GM12878 (cell line): Measurements from ENCODE around the gene SBK2. TPM values are rescaled to one million over a fixed set of nuclear protein-coding genes. Genes with fewer than 3 reads are reported as not detected.
A peak's percentile ranks its signal among the peaks of the same experiment; 100 is the strongest.

Experiments
- BACH1 ChIP-seq: fragments of 450-650 bp; IDR thresholded peaks from 2 replicates; pipeline ENCODE4 v1.6.1; 2017; ENCODE audit warnings: mild to moderate bottlenecking, borderline replicate concordance
- ESRRA ChIP-seq: IDR thresholded peaks from 2 replicates; pipeline ENCODE4 v1.6.1; 2012; ENCODE audit warnings: mild to moderate bottlenecking, low read length, improper control_type of control experiment
- HDAC2 ChIP-seq: fragments of 200-600 bp; sonication (generic); IDR thresholded peaks from 2 replicates; pipeline ENCODE4 v1.6.1; 2017
- JUND ChIP-seq: IDR thresholded peaks from 2 replicates; pipeline ENCODE4 v1.6.1; 2012; ENCODE audit warnings: low read depth, mild to moderate bottlenecking, low read length, improper control_type of control experiment, moderate library complexity
- KDM1A ChIP-seq: fragments of 200-600 bp; sonication (generic); IDR thresholded peaks from 2 replicates; pipeline ENCODE4 v1.6.1; 2016; ENCODE audit warnings: borderline replicate concordance
- NFXL1 ChIP-seq: fragments of 450-650 bp; IDR thresholded peaks from 2 replicates; pipeline ENCODE4 v1.6.1; 2017; ENCODE audit warnings: antibody characterized with exemption, mild to moderate bottlenecking, borderline replicate concordance
- NRF1 ChIP-seq: conservative IDR thresholded peaks from 2 replicates; pipeline ENCODE4 v1.6.1; 2011; ENCODE audit warnings: mild to moderate bottlenecking, low read depth, low read length, improper control_type of control experiment
- PKNOX1 ChIP-seq: fragments of 450-650 bp; IDR thresholded peaks from 2 replicates; pipeline ENCODE4 v1.6.1; 2016; ENCODE audit warnings: mild to moderate bottlenecking
- RCOR1 ChIP-seq: conservative IDR thresholded peaks from 2 replicates; pipeline ENCODE4 v1.6.1; 2012; ENCODE audit warnings: low read depth, low read length, improper control_type of control experiment
- RELA ChIP-seq: fragments of 450-650 bp; IDR thresholded peaks from 2 replicates; pipeline ENCODE4 v1.8.0; 2014; ENCODE audit warnings: borderline replicate concordance; ENCODE audit not compliant: partially characterized antibody
- REST ChIP-seq: IDR thresholded peaks from 2 replicates; pipeline ENCODE4 v1.6.1; 2012; ENCODE audit warnings: mild to moderate bottlenecking, low read depth, low read length
- SIX5 ChIP-seq: IDR thresholded peaks from 2 replicates; pipeline ENCODE4 v1.6.1; 2011; ENCODE audit warnings: mild to moderate bottlenecking, low read depth, low read length, moderate library complexity; ENCODE audit not compliant: severe bottlenecking
- SP1 ChIP-seq: IDR thresholded peaks from one replicate; pipeline ENCODE4 v1.6.1; 2011; ENCODE audit warnings: low read depth, low read length
- SPI1 ChIP-seq: IDR thresholded peaks from 2 replicates; pipeline ENCODE4 v1.6.1; 2011; ENCODE audit warnings: low read depth, mild to moderate bottlenecking, low read length, moderate library complexity, borderline replicate concordance; ENCODE audit not compliant: insufficient read depth
- TAF1 ChIP-seq: IDR thresholded peaks from 2 replicates; pipeline ENCODE4 v1.6.1; 2011; ENCODE audit warnings: mild to moderate bottlenecking, low read depth, low read length, borderline replicate concordance
- TCF12 ChIP-seq: IDR thresholded peaks from 2 replicates; pipeline ENCODE4 v1.6.1; 2011; ENCODE audit warnings: low read depth, mild to moderate bottlenecking, low read length
- WRNIP1 ChIP-seq: IDR thresholded peaks from 2 replicates; pipeline ENCODE4 v1.6.1; 2011; ENCODE audit warnings: low read depth, low read length, improper control_type of control experiment, borderline replicate concordance
- ZBTB40 ChIP-seq: fragments of 450-650 bp; IDR thresholded peaks from 2 replicates; pipeline ENCODE4 v1.6.1; 2016; ENCODE audit warnings: mild to moderate bottlenecking, moderate library complexity, borderline replicate concordance
- ZNF207 ChIP-seq: fragments of 450-650 bp; IDR thresholded peaks from 2 replicates; pipeline ENCODE4 v1.6.1; 2014; ENCODE audit warnings: antibody characterized with exemption, mild to moderate bottlenecking, borderline replicate concordance
- ZNF622 ChIP-seq: fragments of 450-650 bp; IDR thresholded peaks from 2 replicates; pipeline ENCODE4 v1.6.1; 2017; ENCODE audit warnings: mild to moderate bottlenecking, inconsistent platforms
- polyA plus RNA-seq, 11 experiments: library from polyadenylated mRNA; depleted of rRNA in 4 of 11; unstranded in 6 of 11; stranded (reverse) in 5 of 11; fragments of >200 nt; fragmentation: Nextera tagmentation in 4 of 11; fragmentation: Illumina TruSeq in 1 of 11; extraction: Ambion mirVana in 4 of 11; extraction: Trizol in 1 of 11; gene quantifications; 1 replicate in 1 of 11; 2 replicates in 10 of 11; pipeline versions ENCODE4 v1.2.1 to v1.2.3, GENCODE V29; 2011 to 2016; ENCODE audit warnings: inconsistent platforms in 2 of 11, missing spikeins in 2 of 11, low read depth in 1 of 11
- total RNA-seq, 4 experiments: library from RNA; depleted of rRNA in 3 of 4; stranded (reverse); fragments of >200 nt in 3 of 4; fragmentation: Illumina TruSeq in 1 of 4; extraction: Trizol in 1 of 4; gene quantifications; 2 replicates each; pipeline versions ENCODE4 v1.2.1 to v1.2.3, GENCODE V29; 2013 to 2021

The SBK2 gene
- total and polyA plus RNA-seq, 10 of the 15 experiments (the other 5 are each of a cell fraction or from before 2014, with no cell fraction given), result not detected

GRCh38 chr19:55516878-55517620, 19.9 kb downstream of the SBK2 start (continued):
- TF ChIP-seq ZBTB40 (no peak), PKNOX1 (no peak), BACH1 (no peak), REST (no peak), TCF12 (0 out of 2 replicates have a peak, but pooled peaks have one; percentile 32), SPI1 (no peak), WRNIP1 (no peak), ESRRA (no peak), NFXL1 (no peak), JUND (no peak), SP1 (peak; percentile 92), KDM1A (no peak), NRF1 (no peak), RCOR1 (no peak), ZNF207 (no peak), SIX5 (no peak), RELA (peak; percentile 41), ZNF622 (no peak), HDAC2 (no peak), TAF1 (no peak)
